Lower leg skin (tissue), 4 donors: Measurements from ENCODE around the gene CCHCR1. TPM values are rescaled to one million over a fixed set of nuclear protein-coding genes. Genes with fewer than 3 reads are reported as not detected.
"Not testable (repeated sequence)": the region's sequence is repeated elsewhere in the genome, so short reads cannot be mapped to it uniquely, and the experiment has no call there.

Source experiments
- DNase-seq, 2 donors: peaks; one replicate each; pipeline ENCODE4 v3.0.0-alpha.2; 2019; ENCODE audit warnings: low spot score in 2 of 2
- H3K4me3 ChIP-seq: fragments of 200-600 bp; sonication (generic); 2 replicates; pipeline ENCODE4 v1.5.1; 2017; ENCODE audit warnings: mild to moderate bottlenecking, low read depth; ENCODE audit not compliant: poor library complexity, severe bottlenecking
- POLR2A ChIP-seq, 2 donors: fragments of 450-650 bp; IDR thresholded peaks; one replicate each; pipeline ENCODE4 v1.6.1; 2016 to 2017; ENCODE audit warnings: antibody characterized with exemption in 2 of 2, mild to moderate bottlenecking in 1 of 2, moderate library complexity in 1 of 2
- WGBS, 2 donors: methylation state at CpG; one replicate each; pipeline ENCODE4 v1.1.5; 2018; 5-methylcytosine and 5-hydroxymethylcytosine counted together
- intact Hi-C: fragments of 100-400 bp; cut with DNase I; formaldehyde crosslinking; loops from one replicate; pipeline ENCODE4 v1.15.0; 2023; ENCODE audit warnings: low total_unique reads
- total RNA-seq, 4 donors: library from RNA; depleted of rRNA; stranded (reverse); fragments of >200 nt; gene quantifications; one replicate each; pipeline ENCODE4 v1.1.0, GENCODE V29; 2016
- TF ChIP-seq, protein P1 (sequence below), 3 donors: fragments of 450-650 bp; IDR thresholded peaks; one replicate each; pipeline ENCODE4 v1.5.1; 2016; ENCODE audit warnings: antibody characterized with exemption in 3 of 3, mild to moderate bottlenecking in 3 of 3, moderate library complexity in 2 of 3

Gene CCHCR1
- total RNA-seq, 4 donors from 2014 or later = 13.1 to 34.1 (median 21.7) TPM

GRCh38 chr6:31190488-31190887, 32.9 kb upstream of the CCHCR1 start:
- 67 to 84% methylated on average over 4 of the region's 4 CpGs for WGBS, 2 donors
- intact Hi-C loops = loop anchor here (5.0 kb wide), 1 partner anchor 53 kb away; the partner anchor contains the start of gene PSORS1C2
- TF ChIP-seq, protein P1, sequence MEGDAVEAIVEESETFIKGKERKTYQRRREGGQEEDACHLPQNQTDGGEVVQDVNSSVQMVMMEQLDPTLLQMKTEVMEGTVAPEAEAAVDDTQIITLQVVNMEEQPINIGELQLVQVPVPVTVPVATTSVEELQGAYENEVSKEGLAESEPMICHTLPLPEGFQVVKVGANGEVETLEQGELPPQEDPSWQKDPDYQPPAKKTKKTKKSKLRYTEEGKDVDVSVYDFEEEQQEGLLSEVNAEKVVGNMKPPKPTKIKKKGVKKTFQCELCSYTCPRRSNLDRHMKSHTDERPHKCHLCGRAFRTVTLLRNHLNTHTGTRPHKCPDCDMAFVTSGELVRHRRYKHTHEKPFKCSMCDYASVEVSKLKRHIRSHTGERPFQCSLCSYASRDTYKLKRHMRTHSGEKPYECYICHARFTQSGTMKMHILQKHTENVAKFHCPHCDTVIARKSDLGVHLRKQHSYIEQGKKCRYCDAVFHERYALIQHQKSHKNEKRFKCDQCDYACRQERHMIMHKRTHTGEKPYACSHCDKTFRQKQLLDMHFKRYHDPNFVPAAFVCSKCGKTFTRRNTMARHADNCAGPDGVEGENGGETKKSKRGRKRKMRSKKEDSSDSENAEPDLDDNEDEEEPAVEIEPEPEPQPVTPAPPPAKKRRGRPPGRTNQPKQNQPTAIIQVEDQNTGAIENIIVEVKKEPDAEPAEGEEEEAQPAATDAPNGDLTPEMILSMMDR (IDR thresholded peaks at IDR 0.05) = no peak
- TF ChIP-seq POLR2A (IDR thresholded peaks at IDR 0.05) = no peak
- no peak overlapping the region for H3K4me3 ChIP-seq
- no peak for DNase-seq

DNA sequence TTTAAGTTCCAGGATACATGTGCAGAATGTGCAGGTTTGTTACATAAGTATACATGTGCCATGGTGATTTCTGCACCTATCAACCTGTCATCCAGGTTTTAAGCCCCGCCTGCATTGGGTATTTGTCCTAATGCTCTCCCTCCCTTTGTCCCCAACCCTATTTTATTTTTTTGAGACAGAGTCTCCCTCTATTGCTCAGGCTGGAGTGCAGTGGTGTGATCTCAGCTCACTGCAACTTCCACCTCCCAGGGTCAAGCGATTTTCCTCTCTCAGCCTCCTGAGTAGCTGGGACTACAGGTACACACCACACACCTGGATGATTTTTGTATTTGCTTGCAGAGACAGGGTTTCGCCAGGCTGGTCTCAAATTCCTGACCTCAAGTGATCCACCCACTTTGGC, 31.6 kb upstream of the CCHCR1 start:
- DNase-seq, intact Hi-C loops, H3K4me3 ChIP-seq: not testable (repeated sequence)
- WGBS, 2 donors = 94 to 96% methylated on average over 3 of the region's 3 CpGs

- TF ChIP-seq, protein P1 (IDR thresholded peaks at IDR 0.05) = no peak
- TF ChIP-seq POLR2A (IDR thresholded peaks at IDR 0.05) = no peak
- H3K4me3 ChIP-seq = no peak overlapping the region
- no peak for DNase-seq
- WGBS, 2 donors = 54 to 58% methylated on average over 5 of the region's 5 CpGs
- intact Hi-C loops = no loop called here
Observed at GRCh38 chr6:31187780-31188194, 30.2 kb upstream of the CCHCR1 start.

GRCh38 chr6:31186052-31186734, 28.6 kb upstream of the CCHCR1 start:
- intact Hi-C loops = no loop called here
- WGBS, 2 donors = 48 to 54% methylated on average over 23 to 24 of the region's 24 CpGs
- no peak overlapping the region for H3K4me3 ChIP-seq
- peak in 1 of 2 donors; percentile 89 for DNase-seq
- TF ChIP-seq POLR2A (IDR thresholded peaks at IDR 0.05) = no peak
- TF ChIP-seq, protein P1 (IDR thresholded peaks at IDR 0.05) = no peak

DNA sequence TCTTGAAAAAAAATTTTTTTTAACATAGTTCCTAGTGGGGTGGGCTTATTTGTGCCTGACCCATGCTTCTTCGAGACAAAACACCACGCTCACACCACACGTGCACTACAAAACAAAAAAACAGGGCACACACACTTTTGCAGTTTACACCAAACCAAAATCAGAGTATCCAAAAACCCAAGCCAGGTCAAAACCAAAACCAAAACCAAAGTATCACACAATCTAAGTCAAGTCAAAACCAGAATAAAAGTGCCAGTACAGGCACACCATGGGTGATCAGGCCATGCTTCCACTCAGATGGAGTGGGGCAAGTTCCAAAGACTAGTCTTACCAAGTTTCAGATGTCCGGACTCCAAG, 28.1 kb upstream of the CCHCR1 start:
- DNase-seq, intact Hi-C loops, H3K4me3 ChIP-seq: not testable (repeated sequence)
- WGBS, 2 donors = 38 to 62% methylated on average over 4 of the region's 4 CpGs

GRCh38 chr6:31183859-31184258, 26.3 kb upstream of the CCHCR1 start:
- 64 to 70% methylated on average over 6 of the region's 6 CpGs for WGBS, 2 donors
- DNase-seq, H3K4me3 ChIP-seq: not testable (repeated sequence)
- intact Hi-C loops = loop anchor here (5.0 kb wide), 1 partner anchor 1948 kb away; no protein-coding TSS in a partner anchor

GRCh38 chr6:31183287-31183686, 25.7 kb upstream of the CCHCR1 start:
- not testable (repeated sequence) for H3K4me3 ChIP-seq, DNase-seq
- intact Hi-C loops = loop anchor here (5.0 kb wide), 1 partner anchor 1949 kb away; no protein-coding TSS in a partner anchor
- 35 to 54% methylated on average over 2 of the region's 2 CpGs for WGBS, 2 donors

DNA sequence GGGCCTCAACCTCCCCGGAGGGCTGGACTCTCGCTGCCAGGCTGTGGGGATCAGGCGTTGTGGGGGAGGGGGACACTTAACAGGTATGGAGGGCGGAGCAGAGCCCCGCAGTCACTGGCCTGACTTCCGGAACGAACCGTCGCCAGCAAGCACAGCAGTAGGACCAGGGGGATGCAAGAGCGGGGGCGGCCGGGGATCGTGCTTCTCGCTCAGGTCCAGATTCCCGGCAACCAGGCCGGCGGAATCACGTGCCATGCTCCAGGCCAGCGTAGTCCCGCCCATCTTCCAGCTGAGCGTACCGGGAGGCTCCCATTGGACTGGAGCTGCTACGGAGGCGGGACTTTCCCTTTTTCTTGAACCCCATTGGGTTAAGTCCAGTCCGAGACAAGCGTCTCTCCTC, 22.9 kb upstream of the CCHCR1 start:
- no peak overlapping the region for H3K4me3 ChIP-seq
- no peak for TF ChIP-seq POLR2A (IDR thresholded peaks at IDR 0.05)
- TF ChIP-seq, protein P1 (IDR thresholded peaks at IDR 0.05) = no peak
- WGBS, 2 donors = 77 to 87% methylated on average over 26 of the region's 26 CpGs
- intact Hi-C loops = loop anchor here (5.0 kb wide), 1 partner anchor 1952 kb away; no protein-coding TSS in a partner anchor
- no peak for DNase-seq
